Naive thymus-derived CD4-positive, alpha-beta T cell (primary cell): ENCODE results near the gene MCM7. TPM values are rescaled to one million over a fixed set of nuclear protein-coding genes. Genes with fewer than 3 reads are reported as not detected.

Experiments
- ATAC-seq: fragments of 150-1000 bp; cut with Tn5 transposase; 2 replicates; pipeline ENCODE4 v1.10.0; 2021; ENCODE audit warnings: mild to moderate bottlenecking, moderate library complexity
- CTCF ChIA-PET: fragments of 350-600 bp; sonication (Branson Sonifier 250); formaldehyde crosslinking; loops from one replicate; lab custom pipeline; 2021; ENCODE audit warnings: antibody characterized with exemption; lab: Charles Lee
- POLR2A ChIA-PET: fragments of 350-600 bp; sonication (Branson Sonifier 250); formaldehyde crosslinking; loops from one replicate; lab custom pipeline; 2021; ENCODE audit warnings: antibody characterized with exemption, inconsistent platforms; lab: Charles Lee
- DNase-seq, 9 donors: peaks; one replicate each; pipeline versions ENCODE4 v3.0.0 to v3.0.0-alpha.2; 2020 to 2022; ENCODE audit warnings: mixed read lengths in 1 of 9
- H3K27ac ChIP-seq: one replicate; pipeline ENCODE4 v1.7.0; 2013; ENCODE audit warnings: mild to moderate bottlenecking, low read depth, low read length, moderate library complexity
- H3K27me3 ChIP-seq, 2 donors: one replicate each; pipeline ENCODE4 v1.7.0; 2013; ENCODE audit warnings: low read length in 2 of 2, mild to moderate bottlenecking in 2 of 2, moderate library complexity in 2 of 2; ENCODE audit not compliant: control insufficient read depth in 2 of 2, insufficient read depth in 2 of 2
- H3K36me3 ChIP-seq, 3 experiments: 1 replicate in 2 of 3; 2 replicates in 1 of 3; pipeline ENCODE4 v1.7.0; 2013; ENCODE audit warnings: low read length in 3 of 3, mild to moderate bottlenecking in 3 of 3, moderate library complexity in 1 of 3; ENCODE audit not compliant: insufficient read depth in 3 of 3, control insufficient read depth in 2 of 3
- H3K4me1 ChIP-seq, 2 donors: one replicate each; pipeline ENCODE4 v1.7.0; 2013; ENCODE audit warnings: low read length in 2 of 2, mild to moderate bottlenecking in 2 of 2, moderate library complexity in 1 of 2; ENCODE audit not compliant: control insufficient read depth in 2 of 2, insufficient read depth in 2 of 2
- H3K4me3 ChIP-seq: 2 replicates; pipeline ENCODE4 v1.7.0; 2013; ENCODE audit warnings: mild to moderate bottlenecking, low read length
- H3K9me3 ChIP-seq, 3 experiments: 1 replicate in 2 of 3; 2 replicates in 1 of 3; pipeline ENCODE4 v1.7.0; 2013; ENCODE audit warnings: low read length in 3 of 3; ENCODE audit not compliant: control insufficient read depth in 2 of 3
- H3K27ac Mint-ChIP-seq, 9 donors: one replicate each; pipeline ENCODE4 v1.8.0; 2020 to 2022; ENCODE audit warnings: mixed read lengths in 9 of 9, mild to moderate bottlenecking in 8 of 9, moderate library complexity in 5 of 9, inconsistent platforms in 2 of 9
- H3K27me3 Mint-ChIP-seq, 5 donors: one replicate each; pipeline ENCODE4 v1.8.0; 2021 to 2022; ENCODE audit warnings: mixed read lengths in 5 of 5, mild to moderate bottlenecking in 1 of 5
- H3K36me3 Mint-ChIP-seq, 5 donors: one replicate each; pipeline ENCODE4 v1.8.0; 2020 to 2022; ENCODE audit warnings: mixed read lengths in 5 of 5, mild to moderate bottlenecking in 3 of 5, inconsistent platforms in 1 of 5
- H3K4me1 Mint-ChIP-seq, 7 donors: one replicate each; pipeline ENCODE4 v1.8.0; 2020 to 2022; ENCODE audit warnings: mixed read lengths in 7 of 7, mild to moderate bottlenecking in 3 of 7, inconsistent platforms in 1 of 7
- H3K4me3 Mint-ChIP-seq, 10 donors: one replicate each; pipeline ENCODE4 v1.8.0; 2020 to 2022; ENCODE audit warnings: mild to moderate bottlenecking in 10 of 10, mixed read lengths in 10 of 10, moderate library complexity in 6 of 10, inconsistent platforms in 2 of 10
- H3K9me3 Mint-ChIP-seq, 11 donors: one replicate each; pipeline ENCODE4 v1.8.0; 2020 to 2022; ENCODE audit warnings: mixed read lengths in 11 of 11, mild to moderate bottlenecking in 4 of 11, inconsistent platforms in 1 of 11, moderate library complexity in 1 of 11
- intact Hi-C, 2 donors: fragments of 100-400 bp; cut with micrococcal nuclease; formaldehyde crosslinking; loops; one replicate each; pipeline ENCODE4 v1.15.1; 2023
- polyA plus RNA-seq, 2 donors: library from polyadenylated mRNA; unstranded; fragments of 300-500 nt; fragmentation: Illumina TruSeq; gene quantifications; one replicate each; pipeline ENCODE4 v1.2.3, GENCODE V29; 2021
- total RNA-seq, 6 experiments: library from RNA in 5 of 6; stranded (reverse) in 5 of 6; gene quantifications; 1 replicate in 5 of 6; 2 replicates in 1 of 6; pipeline ENCODE4 v1.2.3 and lab custom pipeline; 2021 to 2026

MCM7 gene
- total and polyA plus RNA-seq, 7 experiments from 2014 or later = 29.5 to 263 (median 117) TPM

- intact Hi-C loops = loop anchor here (5.0 to 10.0 kb wide), 5 partner anchors 482 to 1139 kb away; partner anchors contain the start of genes FAM200A (in 1 of the 2), FBXO24 (in 1 of the 2), LRCH4 (in 1 of the 2) and ZKSCAN5 (in 1 of the 2)
- H3K4me3 Mint-ChIP-seq = peak overlapping the region; percentile 58 to 95 (median 89)
- Histone ChIP-seq H3K4me1 (peaks cover 17 to 20% of the 10 kb centered on the region in 2 donors), H3K36me3 (peaks cover 7 to 41% (median 16%) of the 10 kb centered on the region in 3 experiments), H3K27ac (no peak overlapping the region), H3K4me3 (no peak overlapping the region), H3K9me3 (no peaks in the 10 kb centered on the region), H3K27me3 (no peaks in the 10 kb centered on the region)
- peaks cover 0 to 5% (median 0%) of the 10 kb centered on the region in 11 donors for H3K9me3 Mint-ChIP-seq
- peaks cover 21 to 35% (median 31%) of the 10 kb centered on the region in 7 donors for H3K4me1 Mint-ChIP-seq
- H3K27me3 Mint-ChIP-seq = no peaks in the 10 kb centered on the region
- ChIA-PET POLR2A (interaction anchor here (4.6 kb wide), 1 partner anchor 20 kb away, joined by 107 read pairs; the partner anchor contains the start of gene MBLAC1), CTCF (interaction anchor here (0.6 kb wide), 1 partner anchor 106 kb away, joined by 4 read pairs; no protein-coding TSS in a partner anchor)
- no peak for DNase-seq
- H3K27ac Mint-ChIP-seq = peak overlapping the region in 8 of 9 donors; percentile 9 to 86 (median 74)
- peaks cover 10 to 23% (median 17%) of the 10 kb centered on the region in 5 donors for H3K36me3 Mint-ChIP-seq
- ATAC-seq = no peak
These were observed 2.0 kb upstream of the MCM7 start for GRCh38 chr7:100102950-100103840.

- H3K27ac ChIP-seq = peak overlapping the region; percentile 91
- peak; percentile 83 to 94 (median 93) for DNase-seq
- ChIA-PET CTCF (interaction anchor here (0.6 to 2.1 kb wide), 6 partner anchors 10 to 112 kb away, joined by 3 to 6 read pairs (median 4); partner anchors contain the start of gene ZSCAN21), POLR2A (interaction anchor here (0.5 to 4.6 kb wide), 20 partner anchors 8 to 335 kb away, joined by 3 to 107 read pairs (median 4); partner anchors contain the start of genes COPS6, GPC2, LAMTOR4 and MBLAC1)
- H3K27me3 ChIP-seq = no peaks in the 10 kb centered on the region
- peaks cover 17 to 25% of the 10 kb centered on the region in 2 donors for H3K4me1 ChIP-seq
- intact Hi-C loops = loop anchor here (1.0 to 10.0 kb wide), 21 partner anchors 11 to 1142 kb away; partner anchors contain the start of genes CNPY4 (in 2 of the 2), TAF6 (in 2 of the 2), ZCWPW1 (in 2 of the 2) and ZSCAN21 (in 2 of the 2)
- peak; percentile 84 for ATAC-seq
- peaks cover 23 to 33% (median 28%) of the 10 kb centered on the region in 5 donors for H3K36me3 Mint-ChIP-seq
- H3K27ac Mint-ChIP-seq = peak overlapping the region; percentile 90 to 98 (median 96)
- no peaks in the 10 kb centered on the region for H3K9me3 ChIP-seq
- peaks cover 27 to 48% (median 41%) of the 10 kb centered on the region in 7 donors for H3K4me1 Mint-ChIP-seq
- H3K4me3 ChIP-seq = peak overlapping the region; percentile 98
- no peaks in the 10 kb centered on the region for H3K27me3 Mint-ChIP-seq
- H3K9me3 Mint-ChIP-seq = peaks cover 0 to 5% (median 0%) of the 10 kb centered on the region in 11 donors
- peaks cover 20 to 46% (median 25%) of the 10 kb centered on the region in 3 experiments for H3K36me3 ChIP-seq
- peak overlapping the region; percentile 85 to 95 (median 93) for H3K4me3 Mint-ChIP-seq
These were observed 679 bp downstream of the MCM7 start for GRCh38 chr7:100100420-100101015.

- peak in 2 of 9 donors; percentile 19 to 24 for DNase-seq
- Mint-ChIP-seq H3K9me3 (peaks cover 0 to 5% (median 0%) of the 10 kb centered on the region in 11 donors), H3K27ac (peak overlapping the region; percentile 90 to 98 (median 96)), H3K36me3 (peaks cover 25 to 37% (median 32%) of the 10 kb centered on the region in 5 donors), H3K27me3 (no peaks in the 10 kb centered on the region), H3K4me1 (peaks cover 27 to 54% (median 41%) of the 10 kb centered on the region in 7 donors), H3K4me3 (peak overlapping the region; percentile 85 to 95 (median 93))
- H3K4me1 ChIP-seq = peaks cover 17 to 25% of the 10 kb centered on the region in 2 donors
- no peak for ATAC-seq
- peak overlapping the region; percentile 91 for H3K27ac ChIP-seq
- H3K36me3 ChIP-seq = peaks cover 24 to 56% (median 33%) of the 10 kb centered on the region in 3 experiments
- H3K4me3 ChIP-seq = peak overlapping the region; percentile 98
- ChIA-PET CTCF (interaction anchor here (1.7 kb wide), 1 partner anchor 50 kb away, joined by 4 read pairs; the partner anchor contains the start of gene ZSCAN21), POLR2A (interaction anchor here (0.5 to 4.6 kb wide), 8 partner anchors 10 to 1150 kb away, joined by 3 to 107 read pairs (median 6); partner anchors contain the start of genes COPS6, MBLAC1, TRIM4 and ZCWPW1)
- intact Hi-C loops = no loop called here
- no peaks in the 10 kb centered on the region for H3K27me3 ChIP-seq
- no peaks in the 10 kb centered on the region for H3K9me3 ChIP-seq
These were observed 1.7 kb downstream of the MCM7 start for GRCh38 chr7:100099452-100099851.

GRCh38 chr7:100098913-100099312 lies 2.3 kb downstream of the MCM7 start:
- Mint-ChIP-seq H3K9me3 (peaks cover 0 to 5% (median 0%) of the 10 kb centered on the region in 11 donors), H3K4me1 (peaks cover 27 to 54% (median 39%) of the 10 kb centered on the region in 7 donors), H3K4me3 (peak overlapping the region; percentile 85 to 95 (median 93)), H3K27me3 (no peaks in the 10 kb centered on the region), H3K36me3 (peaks cover 25 to 41% (median 32%) of the 10 kb centered on the region in 5 donors), H3K27ac (peak overlapping the region; percentile 59 to 98 (median 96))
- H3K4me1 ChIP-seq = peaks cover 17 to 25% of the 10 kb centered on the region in 2 donors
- H3K9me3 ChIP-seq = no peaks in the 10 kb centered on the region
- POLR2A ChIA-PET = interaction anchor here (0.5 to 4.6 kb wide), 7 partner anchors 10 to 1150 kb away, joined by 3 to 107 read pairs (median 4); partner anchors contain the start of genes COPS6, MBLAC1, TRIM4 and ZCWPW1
- intact Hi-C loops = no loop called here
- peak overlapping the region; percentile 91 for H3K27ac ChIP-seq
- no peaks in the 10 kb centered on the region for H3K27me3 ChIP-seq
- DNase-seq (no peak), ATAC-seq (no peak)
- peaks cover 25 to 61% (median 38%) of the 10 kb centered on the region in 3 experiments for H3K36me3 ChIP-seq
- H3K4me3 ChIP-seq = no peak overlapping the region
- CTCF ChIA-PET = no interaction called here

GRCh38 chr7:100095704-100096103 lies 5.5 kb downstream of the MCM7 start:
- H3K4me1 Mint-ChIP-seq = peaks cover 25 to 56% (median 39%) of the 10 kb centered on the region in 7 donors
- no peaks in the 10 kb centered on the region for H3K9me3 ChIP-seq
- intact Hi-C loops = no loop called here
- DNase-seq (no peak), ATAC-seq (no peak)
- no peaks in the 10 kb centered on the region for H3K27me3 ChIP-seq
- H3K36me3 Mint-ChIP-seq = peaks cover 25 to 72% (median 41%) of the 10 kb centered on the region in 5 donors
- H3K27ac ChIP-seq = no peak overlapping the region
- H3K27me3 Mint-ChIP-seq = no peaks in the 10 kb centered on the region
- ChIA-PET CTCF (interaction anchor here (0.6 kb wide), 1 partner anchor 396 kb away, joined by 3 read pairs; no protein-coding TSS in a partner anchor), POLR2A (interaction anchor here (0.5 to 1.4 kb wide), 3 partner anchors 9 to 28 kb away, joined by 3 read pairs; no protein-coding TSS in a partner anchor)
- peaks cover 0 to 5% (median 0%) of the 10 kb centered on the region in 11 donors for H3K9me3 Mint-ChIP-seq
- H3K4me3 Mint-ChIP-seq = peak overlapping the region in 1 of 10 donors; percentile 29
- peaks cover 25 to 89% (median 45%) of the 10 kb centered on the region in 3 experiments for H3K36me3 ChIP-seq
- no peak overlapping the region for H3K4me3 ChIP-seq
- H3K27ac Mint-ChIP-seq = peak overlapping the region in 6 of 9 donors; percentile 14 to 59 (median 54)
- H3K4me1 ChIP-seq = peaks cover 15 to 25% of the 10 kb centered on the region in 2 donors
